Heart left ventricle (tissue), 16 donors: ENCODE results near the gene EXOC4. TPM values are rescaled to one million over a fixed set of nuclear protein-coding genes. Genes with fewer than 3 reads are reported as not detected.

ENCODE experiments used
- ATAC-seq, 4 donors: fragments of 200-7000 bp; cut with Tn5 transposase; one replicate each; pipeline ENCODE4 v1.9.1; 2020 to 2022; ENCODE audit warnings: moderate library complexity in 4 of 4, mild to moderate bottlenecking in 3 of 4, moderate number of reproducible peaks in 1 of 4
- DNase-seq, 5 donors: peaks; one replicate each; pipeline ENCODE4 v3.0.0-alpha.2; 2020
- H3K27ac ChIP-seq, 12 donors: fragments of 200-600 bp; sonication (generic) in 4 of 12; one replicate each; pipeline versions ENCODE4 v1.5.0 to v1.8.0; 2016 to 2022; ENCODE audit warnings: mild to moderate bottlenecking in 2 of 12
- H3K27me3 ChIP-seq, 9 donors: fragments of 200-600 bp; sonication (generic) in 2 of 9; one replicate each; pipeline versions ENCODE4 v1.5.1 to v1.8.0; 2016 to 2022; ENCODE audit warnings: mild to moderate bottlenecking in 3 of 9
- H3K36me3 ChIP-seq, 9 donors: fragments of 200-600 bp; sonication (generic) in 2 of 9; one replicate each; pipeline versions ENCODE4 v1.5.0 to v1.8.0; 2018 to 2022; ENCODE audit warnings: mild to moderate bottlenecking in 2 of 9
- H3K4me1 ChIP-seq, 12 donors: fragments of 200-600 bp; sonication (generic) in 4 of 12; one replicate each; pipeline versions ENCODE4 v1.5.0 to v1.8.0; 2016 to 2022; ENCODE audit warnings: mild to moderate bottlenecking in 3 of 12
- H3K4me3 ChIP-seq, 12 donors: fragments of 200-600 bp; sonication (generic) in 4 of 12; one replicate each; pipeline versions ENCODE4 v1.5.0 to v1.8.0; 2017 to 2022; ENCODE audit warnings: mild to moderate bottlenecking in 9 of 12, moderate library complexity in 4 of 12
- H3K9me3 ChIP-seq, 12 donors: fragments of 200-600 bp; sonication (generic) in 4 of 12; one replicate each; pipeline versions ENCODE4 v1.5.0 to v1.8.0; 2016 to 2022; ENCODE audit warnings: mild to moderate bottlenecking in 1 of 12
- POLR2A ChIP-seq, 2 donors: fragments of 450-650 bp; IDR thresholded peaks; one replicate each; pipeline ENCODE4 v1.6.1; 2017; ENCODE audit warnings: antibody characterized with exemption in 2 of 2, mild to moderate bottlenecking in 2 of 2, moderate library complexity in 2 of 2
- WGBS, 4 donors: extraction: QIAGEN DNeasy Blood & Tissue Kit in 2 of 4; methylation state at CpG; one replicate each; pipeline versions ENCODE4 v1.1.5 to v1.1.7; 2013 to 2018; 5-methylcytosine and 5-hydroxymethylcytosine counted together
- intact Hi-C, 10 donors: fragments of 100-400 bp; cut with DNase I; formaldehyde crosslinking; loops; one replicate each; pipeline versions ENCODE4 v1.11.1 to v1.14.2; 2022
- polyA plus RNA-seq, 2 donors: library from polyadenylated mRNA; stranded (reverse); fragments of 200-250 nt; gene quantifications; one replicate each; pipeline ENCODE4 v1.2.3, GENCODE V29; 2013
- total RNA-seq, 9 donors: library from RNA; depleted of rRNA in 2 of 9; stranded (reverse); fragments of >200 nt in 2 of 9; fragmentation: NEBNext Ultra II Directional in 3 of 9; extraction: Animal tissue kit (Norgen Biotek cat#: 25700) in 3 of 9; gene quantifications; one replicate each; pipeline versions ENCODE4 v1.1.0 to v1.2.4, GENCODE V29; 2016 to 2023
- TF ChIP-seq, protein P1 (sequence below), 12 donors: fragments of 200-600 bp; sonication (generic) in 4 of 12; IDR thresholded peaks; one replicate each; pipeline versions ENCODE4 v1.5.0 to v1.8.0; 2018 to 2022; ENCODE audit warnings: antibody characterized with exemption in 12 of 12, mild to moderate bottlenecking in 5 of 12
- donor health status: ischemic (EF 13 %, LVEDD 7.1; RV severe dilation, severe dysfunction).
- donor health status: healthy with polysubstance abuse.
- donor health status: DM: no; HTN: yes; CAD: no.
- donor health status: DM: no; HTN: no; CAD: no.
- donor health status: ischemic (EF 25% LVEDD 6.9; RV normal size, moderate dysfunction).
- donor health status: ischemic (EF 25% LVEDD 5.7; RV mildly dilated, moderate dysfunction).
- donor health status: healthy.
- donor health status: DM: yes; HTN: yes; CAD: no.
- donor health status: ischemic (EF 35%, LVEDD 5.7; RV mildly dilated, moderate dysfunction).
- donor health status: nonischemic (EF 11% LVEDD 7.7; RV severe dilation, severe dysfunction).
- donor health status: DM: yes; HTN: yes; CAD: no.
- donor health status: PGD.
- donor health status: ischemic (EF 29% LVEDD 5.4; RV normal size, mild dysfunction).
- donor health status: nonischemic (EF 23%, LVEDD 6.1; RV moderate dilation, normal function).

The EXOC4 gene
- total and polyA plus RNA-seq, 11 donors, result 8.8 to 61.2 (median 33.8) TPM

GRCh38 chr7:133761443-133761842 lies 508.6 kb downstream of the EXOC4 start:
- DNase-seq (no peak), ATAC-seq (no peak)
- intact Hi-C loops, result no loop called here
- Histone ChIP-seq H3K4me3 (no peak overlapping the region), H3K27me3 (no peaks in the 10 kb centered on the region), H3K4me1 (no peaks in the 10 kb centered on the region), H3K9me3 (no peaks in the 10 kb centered on the region), H3K27ac (no peak overlapping the region), H3K36me3 (no peaks in the 10 kb centered on the region)
- TF ChIP-seq, protein P1, sequence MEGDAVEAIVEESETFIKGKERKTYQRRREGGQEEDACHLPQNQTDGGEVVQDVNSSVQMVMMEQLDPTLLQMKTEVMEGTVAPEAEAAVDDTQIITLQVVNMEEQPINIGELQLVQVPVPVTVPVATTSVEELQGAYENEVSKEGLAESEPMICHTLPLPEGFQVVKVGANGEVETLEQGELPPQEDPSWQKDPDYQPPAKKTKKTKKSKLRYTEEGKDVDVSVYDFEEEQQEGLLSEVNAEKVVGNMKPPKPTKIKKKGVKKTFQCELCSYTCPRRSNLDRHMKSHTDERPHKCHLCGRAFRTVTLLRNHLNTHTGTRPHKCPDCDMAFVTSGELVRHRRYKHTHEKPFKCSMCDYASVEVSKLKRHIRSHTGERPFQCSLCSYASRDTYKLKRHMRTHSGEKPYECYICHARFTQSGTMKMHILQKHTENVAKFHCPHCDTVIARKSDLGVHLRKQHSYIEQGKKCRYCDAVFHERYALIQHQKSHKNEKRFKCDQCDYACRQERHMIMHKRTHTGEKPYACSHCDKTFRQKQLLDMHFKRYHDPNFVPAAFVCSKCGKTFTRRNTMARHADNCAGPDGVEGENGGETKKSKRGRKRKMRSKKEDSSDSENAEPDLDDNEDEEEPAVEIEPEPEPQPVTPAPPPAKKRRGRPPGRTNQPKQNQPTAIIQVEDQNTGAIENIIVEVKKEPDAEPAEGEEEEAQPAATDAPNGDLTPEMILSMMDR (IDR thresholded peaks at IDR 0.05), result no peak
- TF ChIP-seq POLR2A (IDR thresholded peaks at IDR 0.05), result no peak
- 91 to 97% (median 95%) methylated on average over 4 of the region's 4 CpGs for WGBS, 4 donors

GRCh38 chr7:133763076-133763640 lies 510.3 kb downstream of the EXOC4 start:
- Histone ChIP-seq H3K27ac (no peak overlapping the region), H3K4me1 (no peaks in the 10 kb centered on the region)

GRCh38 chr7:133769668-133770067 lies 516.8 kb downstream of the EXOC4 start:
- ATAC-seq (no peak), DNase-seq (no peak)
- 77 to 91% (median 82%) methylated on average over 1 of the region's 1 CpG for WGBS, 4 donors
- Histone ChIP-seq H3K4me1 (no peaks in the 10 kb centered on the region), H3K4me3 (no peak overlapping the region), H3K27me3 (no peaks in the 10 kb centered on the region), H3K9me3 (no peaks in the 10 kb centered on the region), H3K27ac (no peak overlapping the region), H3K36me3 (no peaks in the 10 kb centered on the region)
- intact Hi-C loops, result no loop called here
- TF ChIP-seq, protein P1 (IDR thresholded peaks at IDR 0.05), result no peak
- no peak for TF ChIP-seq POLR2A (IDR thresholded peaks at IDR 0.05)

More at GRCh38 chr7:133763076-133763640, 510.3 kb downstream of the EXOC4 start:
- intact Hi-C loops, result no loop called here
- no peak for ATAC-seq
- WGBS, 4 donors, result 77 to 84% (median 82%) methylated on average over 3 of the region's 3 CpGs
- H3K27me3 ChIP-seq, result no peaks in the 10 kb centered on the region
- H3K9me3 ChIP-seq, result no peaks in the 10 kb centered on the region
- TF ChIP-seq, protein P1 (IDR thresholded peaks at IDR 0.05), result no peak
- TF ChIP-seq POLR2A (IDR thresholded peaks at IDR 0.05), result no peak
- no peak overlapping the region for H3K4me3 ChIP-seq
- no peaks in the 10 kb centered on the region for H3K36me3 ChIP-seq
- no peak for DNase-seq

DNA sequence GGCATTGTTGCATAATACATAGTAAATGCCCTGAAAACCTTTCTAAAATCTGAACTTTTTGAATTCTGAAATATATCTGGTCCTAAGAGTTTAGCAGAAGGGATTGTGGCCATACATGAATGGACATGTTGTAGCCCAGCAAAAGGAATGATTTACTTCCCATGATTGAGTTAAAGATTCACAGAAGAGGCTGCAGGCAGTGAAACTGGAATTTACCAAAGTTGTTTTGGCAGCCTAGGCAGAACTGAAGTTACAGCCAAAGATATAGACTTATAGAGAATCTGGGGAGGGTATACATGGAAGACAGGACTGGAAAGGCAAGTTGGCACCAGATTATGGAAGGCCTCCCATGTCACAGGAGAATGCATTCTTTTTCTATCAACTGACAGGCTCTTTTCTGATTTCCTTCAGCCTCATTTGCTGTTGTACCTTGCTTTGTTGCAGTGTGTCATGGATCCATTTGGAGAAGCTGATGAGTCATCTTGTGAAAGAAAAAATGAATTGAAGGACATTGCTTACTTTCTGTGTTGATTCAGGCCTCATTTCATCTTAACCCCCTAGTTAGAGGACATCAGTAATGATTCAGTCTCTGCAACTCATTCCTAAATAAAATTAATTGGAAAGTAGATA lies 518.1 kb downstream of the EXOC4 start:
- intact Hi-C loops, result no loop called here
- no peak for TF ChIP-seq POLR2A (IDR thresholded peaks at IDR 0.05)
- TF ChIP-seq, protein P1 (IDR thresholded peaks at IDR 0.05), result no peak

More for the DNA sequence above, 518.1 kb downstream of the EXOC4 start:
- Histone ChIP-seq H3K27me3 (no peaks in the 10 kb centered on the region), H3K27ac (no peak overlapping the region), H3K36me3 (no peaks in the 10 kb centered on the region), H3K4me3 (no peak overlapping the region), H3K4me1 (no peaks in the 10 kb centered on the region), H3K9me3 (no peaks in the 10 kb centered on the region)
- ATAC-seq (no peak), DNase-seq (no peak)
